Suppressor macrophage treated with lipopolysaccharide for 4 hours (primary cell): ENCODE measurements around the gene DHX34.
"Not testable (repeated sequence)": the region's sequence is repeated elsewhere in the genome, so short reads cannot be mapped to it uniquely, and the experiment has no call there.

ENCODE experiments used
- DNase-seq: peaks from one replicate; pipeline ENCODE4 v3.0.0-alpha.2; 2020

Gene DHX34

GRCh38 chr19:47324502-47324901, 24.6 kb upstream of the DHX34 start:
- peak; percentile 94 for DNase-seq

GRCh38 chr19:47330466-47330869, 18.6 kb upstream of the DHX34 start:
- peak; percentile 81 for DNase-seq

- no peak for DNase-seq
These were observed 17.6 kb upstream of the DHX34 start for GRCh38 chr19:47331490-47331889.

GRCh38 chr19:47331931-47332547, 17.1 kb upstream of the DHX34 start, which contains the start of gene C5AR2:
TSS of gene C5AR2 (plus strand) at chr19:47332175. CDS start at chr19:47340800, 8,625 bp downstream.
- peak; percentile 64 for DNase-seq

- DNase-seq = peak; percentile 66
These were observed 12.1 kb upstream of the DHX34 start for GRCh38 chr19:47336765-47337718.

- no peak for DNase-seq
These were observed 9.8 kb upstream of the DHX34 start for GRCh38 chr19:47339196-47339880.

GRCh38 chr19:47340477-47341208, 8.5 kb upstream of the DHX34 start:
- no peak for DNase-seq

GRCh38 chr19:47341734-47342133, 7.4 kb upstream of the DHX34 start:
- no peak for DNase-seq

GRCh38 chr19:47343194-47343802, 5.8 kb upstream of the DHX34 start:
- DNase-seq = no peak

GRCh38 chr19:47344425-47344824, 4.7 kb upstream of the DHX34 start:
- DNase-seq = no peak

- not testable (repeated sequence) for DNase-seq
These were observed 3.1 kb upstream of the DHX34 start for GRCh38 chr19:47346024-47346423.

GRCh38 chr19:47350630-47351029, 1.5 kb downstream of the DHX34 start:
- peak; percentile 34 for DNase-seq

GRCh38 chr19:47351548-47351947, 2.4 kb downstream of the DHX34 start:
- peak; percentile 29 for DNase-seq

- DNase-seq = peak; percentile 33
These were observed 3.0 kb downstream of the DHX34 start for GRCh38 chr19:47352095-47352494.

GRCh38 chr19:47353307-47353712, 4.2 kb downstream of the DHX34 start:
- no peak for DNase-seq

GRCh38 chr19:47356900-47357299, 7.8 kb downstream of the DHX34 start:
- no peak for DNase-seq

- no peak for DNase-seq
These were observed 8.9 kb downstream of the DHX34 start for GRCh38 chr19:47357788-47358680.

GRCh38 chr19:47358936-47359335, 9.8 kb downstream of the DHX34 start:
- DNase-seq = no peak

- DNase-seq = no peak
These were observed 13.2 kb downstream of the DHX34 start for GRCh38 chr19:47362321-47362720.

- DNase-seq = peak; percentile 77
These were observed 14.8 kb downstream of the DHX34 start for GRCh38 chr19:47363758-47364531.
